ENCODE results near the gene CNPY3.
A peak's percentile ranks its signal among the peaks of the same experiment; 100 is the strongest.

The CNPY3 gene

DNA sequence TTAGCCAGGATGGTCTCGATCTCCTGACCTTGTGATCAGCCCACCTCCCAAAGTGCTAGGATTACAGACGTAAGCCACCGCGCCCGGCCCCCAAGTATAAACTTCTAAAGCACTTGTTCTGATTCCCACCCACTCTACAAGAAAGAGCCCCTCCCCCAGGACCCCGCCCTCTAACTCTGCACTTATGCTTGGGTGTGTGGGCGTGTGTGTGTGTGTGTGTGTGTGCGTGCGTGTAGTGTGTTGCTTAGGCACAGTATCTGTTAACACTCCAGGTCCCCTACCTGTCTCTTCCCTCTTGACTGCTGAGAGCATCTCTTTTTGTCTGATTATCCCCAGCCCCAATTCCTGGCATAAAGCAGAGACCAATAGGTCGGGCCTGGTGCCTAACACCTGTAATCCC, 19.4 kb upstream of the CNPY3 start:
- TF ChIP-seq, protein P1, sequence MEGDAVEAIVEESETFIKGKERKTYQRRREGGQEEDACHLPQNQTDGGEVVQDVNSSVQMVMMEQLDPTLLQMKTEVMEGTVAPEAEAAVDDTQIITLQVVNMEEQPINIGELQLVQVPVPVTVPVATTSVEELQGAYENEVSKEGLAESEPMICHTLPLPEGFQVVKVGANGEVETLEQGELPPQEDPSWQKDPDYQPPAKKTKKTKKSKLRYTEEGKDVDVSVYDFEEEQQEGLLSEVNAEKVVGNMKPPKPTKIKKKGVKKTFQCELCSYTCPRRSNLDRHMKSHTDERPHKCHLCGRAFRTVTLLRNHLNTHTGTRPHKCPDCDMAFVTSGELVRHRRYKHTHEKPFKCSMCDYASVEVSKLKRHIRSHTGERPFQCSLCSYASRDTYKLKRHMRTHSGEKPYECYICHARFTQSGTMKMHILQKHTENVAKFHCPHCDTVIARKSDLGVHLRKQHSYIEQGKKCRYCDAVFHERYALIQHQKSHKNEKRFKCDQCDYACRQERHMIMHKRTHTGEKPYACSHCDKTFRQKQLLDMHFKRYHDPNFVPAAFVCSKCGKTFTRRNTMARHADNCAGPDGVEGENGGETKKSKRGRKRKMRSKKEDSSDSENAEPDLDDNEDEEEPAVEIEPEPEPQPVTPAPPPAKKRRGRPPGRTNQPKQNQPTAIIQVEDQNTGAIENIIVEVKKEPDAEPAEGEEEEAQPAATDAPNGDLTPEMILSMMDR (IDR thresholded peaks at IDR 0.05; ENCODE audit: low read length, missing control alignments), result no peak
- no peak overlapping the region for H3K4me3 ChIP-seq (replicated peaks; ENCODE audit: low read depth, low read length)
- no peak for DNase-seq (ENCODE audit: low read depth)

DNA sequence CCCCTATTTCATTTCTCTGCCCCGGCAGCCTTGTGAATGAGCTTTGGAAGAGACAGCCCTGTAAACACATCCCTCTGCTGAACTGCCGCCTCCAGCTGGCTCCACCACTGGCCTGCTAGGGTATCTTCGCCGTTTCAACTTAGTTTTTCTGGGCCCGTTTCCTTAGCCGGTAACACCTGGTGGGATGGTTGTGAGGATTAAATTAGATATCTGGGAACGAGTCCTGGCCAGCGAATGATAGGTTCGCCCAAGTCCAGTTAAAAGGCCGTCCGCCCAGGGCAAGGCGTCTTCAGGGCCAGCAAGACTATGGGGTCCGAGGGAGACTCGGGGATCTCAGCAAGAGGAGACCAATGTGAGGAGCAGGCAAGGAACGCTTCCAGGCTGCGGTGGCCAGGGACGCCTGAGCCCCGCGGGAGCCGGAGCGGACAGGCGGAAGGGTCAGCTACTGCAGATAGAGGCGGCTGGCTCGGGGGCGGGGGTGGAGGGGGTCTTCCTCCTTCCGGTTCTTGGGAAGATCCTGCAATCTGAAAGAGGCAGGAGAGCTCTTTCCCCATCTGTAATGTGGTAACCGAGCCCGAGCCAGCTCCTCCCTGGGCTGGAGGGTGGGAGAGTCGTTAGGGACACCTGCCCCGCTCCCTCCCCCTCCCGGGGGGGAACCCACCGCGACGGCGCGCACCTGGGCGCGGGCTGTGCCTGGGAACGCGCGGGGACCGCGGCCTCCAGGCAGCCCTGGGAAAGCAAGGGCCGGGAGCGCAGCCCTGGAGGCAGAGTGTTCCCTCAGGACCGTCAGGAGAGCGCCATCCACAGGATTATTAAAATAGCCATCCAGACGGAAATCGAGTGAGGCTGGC, 17.9 kb upstream of the CNPY3 start:
- TF ChIP-seq, protein P1 (IDR thresholded peaks at IDR 0.05; ENCODE audit: low read length, missing control alignments), result no peak
- H3K4me3 ChIP-seq (replicated peaks; ENCODE audit: low read depth, low read length), result peak overlapping the region; percentile 10
- no peak for DNase-seq (ENCODE audit: low read depth)

DNA sequence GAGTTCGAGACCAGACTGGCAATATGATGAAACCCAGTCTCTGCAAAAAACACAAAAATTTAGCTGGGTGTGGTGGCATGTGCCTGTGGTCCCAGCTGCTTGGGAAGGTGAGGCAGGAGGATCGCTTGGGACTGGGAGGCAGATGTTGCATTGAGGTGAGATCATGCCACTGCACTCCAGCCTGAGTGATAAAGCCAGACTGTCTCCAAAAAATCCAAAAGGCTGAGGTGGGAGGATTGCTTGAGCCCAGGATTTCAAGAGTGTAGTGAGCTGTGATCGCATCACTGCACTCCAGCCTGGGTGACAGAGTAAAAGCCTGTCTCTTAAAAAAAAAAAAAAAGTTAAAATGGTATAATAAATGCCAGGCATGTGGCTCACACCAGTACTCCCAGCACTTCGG, 14.7 kb upstream of the CNPY3 start:
- TF ChIP-seq, protein P1 (IDR thresholded peaks at IDR 0.05; ENCODE audit: low read length, missing control alignments), result no peak
- no peak overlapping the region for H3K4me3 ChIP-seq (replicated peaks; ENCODE audit: low read depth, low read length)
- DNase-seq (ENCODE audit: low read depth), result no peak

- H3K4me3 ChIP-seq (replicated peaks; ENCODE audit: low read depth, low read length), result no peak within 1 kb of the TSS
- TF ChIP-seq, protein P1 (IDR thresholded peaks at IDR 0.05; ENCODE audit: low read length, missing control alignments), result no peak
- no peak for DNase-seq (ENCODE audit: low read depth)
These were observed 13.5 kb upstream of the CNPY3 start, which contains the start of gene PTCRA for GRCh38 chr6:42915732-42916131. Gene PTCRA, plus strand, starts transcription at chr6:42916053. Its CDS starts 17 bp downstream, at chr6:42916070.

DNA sequence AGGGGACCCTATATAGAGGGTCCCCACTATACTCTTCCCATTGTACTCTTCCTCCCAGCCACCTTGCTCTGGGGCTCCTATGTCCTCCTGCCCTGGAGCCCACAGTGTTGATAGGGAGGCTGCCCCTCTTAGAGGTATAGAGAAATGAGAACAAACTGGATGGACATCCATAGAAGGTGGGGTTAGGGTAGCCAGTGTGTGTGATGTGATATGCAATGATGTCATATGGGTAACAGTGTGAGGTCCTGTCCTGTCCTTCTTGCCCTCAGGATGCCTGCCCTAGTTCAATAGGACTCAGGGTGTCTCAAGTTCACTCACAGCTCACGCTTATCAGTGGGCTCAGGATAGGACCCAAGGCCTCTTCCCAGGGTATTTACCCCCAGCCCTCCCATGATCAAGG, 13.0 kb upstream of the CNPY3 start:
- no peak overlapping the region for H3K4me3 ChIP-seq (replicated peaks; ENCODE audit: low read depth, low read length)
- TF ChIP-seq, protein P1 (IDR thresholded peaks at IDR 0.05; ENCODE audit: low read length, missing control alignments), result no peak
- no peak for DNase-seq (ENCODE audit: low read depth)

- no peak overlapping the region for H3K4me3 ChIP-seq (replicated peaks; ENCODE audit: low read depth, low read length)
- TF ChIP-seq, protein P1 (IDR thresholded peaks at IDR 0.05; ENCODE audit: low read length, missing control alignments), result no peak
- DNase-seq (ENCODE audit: low read depth), result no peak
These were observed 7.5 kb upstream of the CNPY3 start for GRCh38 chr6:42921801-42922200.

GRCh38 chr6:42923666-42924065, 5.6 kb upstream of the CNPY3 start:
- H3K4me3 ChIP-seq (replicated peaks; ENCODE audit: low read depth, low read length), result no peak overlapping the region
- DNase-seq (ENCODE audit: low read depth), result peak; percentile 80
- TF ChIP-seq, protein P1 (IDR thresholded peaks at IDR 0.05; ENCODE audit: low read length, missing control alignments), result no peak

Data from fibroblast of pulmonary artery (primary cell).